Keratinocyte (primary cell): Measurements from ENCODE around the gene TRPC3. TPM values are rescaled to one million over a fixed set of nuclear protein-coding genes. Genes with fewer than 3 reads are reported as not detected.

Experiments
- DNase-seq: peaks from one replicate; pipeline ENCODE4 v3.0.0-alpha.2; 2011; ENCODE audit warnings: low read depth, missing footprints, low spot score
- FAIRE-seq: peaks from 2 replicates; lab custom pipeline; 2011; peaks lifted over from hg19 to GRCh38; lab: Jason Lieb, UNC
- H2AFZ ChIP-seq: 2 replicates; pipeline ENCODE4 v1.6.0; 2012; ENCODE audit warnings: low read length, control low read depth, inconsistent platforms; ENCODE audit not compliant: control insufficient read depth
- H3K27ac ChIP-seq: 2 replicates; pipeline ENCODE4 v1.5.1; 2011; ENCODE audit warnings: low read length; ENCODE audit not compliant: control insufficient read depth, insufficient read depth
- H3K27me3 ChIP-seq: 3 replicates; pipeline ENCODE4 v1.6.0; 2011; ENCODE audit warnings: low read length; ENCODE audit not compliant: control insufficient read depth, insufficient read depth; ENCODE audit errors: extremely low read depth
- H3K36me3 ChIP-seq, 2 experiments: 2 replicates in 1 of 2; 3 replicates in 1 of 2; pipeline ENCODE4 v1.5.1; 2011; ENCODE audit warnings: low read length in 2 of 2, mild to moderate bottlenecking in 1 of 2; ENCODE audit not compliant: control insufficient read depth in 2 of 2, insufficient read depth in 2 of 2; ENCODE audit errors: extremely low read depth in 1 of 2
- H3K4me1 ChIP-seq: 3 replicates; pipeline ENCODE4 v1.5.1; 2011; ENCODE audit warnings: low read length; ENCODE audit not compliant: control insufficient read depth, insufficient read depth; ENCODE audit errors: extremely low read depth
- H3K4me2 ChIP-seq: 3 replicates; pipeline ENCODE4 v1.6.0; 2011; ENCODE audit warnings: low read depth, low read length; ENCODE audit not compliant: control insufficient read depth, insufficient read depth; ENCODE audit errors: extremely low read depth
- H3K4me3 ChIP-seq, 3 experiments: fragments of 200-600 bp in 1 of 3; sonication (generic) in 1 of 3; 2 replicates in 2 of 3; 3 replicates in 1 of 3; pipeline ENCODE4 v1.5.1; 2011 to 2016; ENCODE audit warnings: low read length in 3 of 3, mild to moderate bottlenecking in 3 of 3, control low read depth in 2 of 3, inconsistent platforms in 1 of 3, low read depth in 1 of 3, mixed read lengths in 1 of 3, mixed run types in 1 of 3, moderate library complexity in 1 of 3; ENCODE audit not compliant: control insufficient read depth in 2 of 3, insufficient read depth in 2 of 3; ENCODE audit errors: extremely low read depth in 1 of 3
- H3K79me2 ChIP-seq: 2 replicates; pipeline ENCODE4 v1.6.0; 2012; ENCODE audit warnings: low read length; ENCODE audit not compliant: control insufficient read depth, insufficient read depth
- H3K9ac ChIP-seq: 3 replicates; pipeline ENCODE4 v1.6.0; 2011; ENCODE audit warnings: low read length; ENCODE audit not compliant: control insufficient read depth, insufficient read depth; ENCODE audit errors: extremely low read depth
- H3K9me1 ChIP-seq: 3 replicates; pipeline ENCODE4 v1.6.0; 2011; ENCODE audit warnings: low read length; ENCODE audit not compliant: control insufficient read depth, insufficient read depth; ENCODE audit errors: extremely low read depth
- H3K9me3 ChIP-seq: 2 replicates; pipeline ENCODE4 v1.5.1; 2012; ENCODE audit warnings: low read depth, low read length; ENCODE audit not compliant: control insufficient read depth
- H4K20me1 ChIP-seq: 3 replicates; pipeline ENCODE4 v1.6.0; 2011; ENCODE audit warnings: low read length; ENCODE audit not compliant: control insufficient read depth, insufficient read depth; ENCODE audit errors: extremely low read depth
- EZH2 ChIP-seq: IDR thresholded peaks from one replicate; pipeline ENCODE4 v1.6.1; 2012; ENCODE audit warnings: inconsistent platforms, mild to moderate bottlenecking, low read length, moderate library complexity
- dilution Hi-C: fragments of 300-500 bp; cut with MboI; formaldehyde crosslinking; loops from one replicate; pipeline ENCODE4 v1.7.0; 2020; ENCODE audit warnings: low sequenced_read_pairs; ENCODE audit not compliant: extremely low pct_ligation_motif_present
- polyA plus RNA-seq, 5 experiments: library from polyadenylated mRNA; depleted of rRNA in 3 of 5; stranded (reverse) in 3 of 5; stranded (forward) in 1 of 5; unstranded in 1 of 5; fragments of >200 nt; gene quantifications; 1 replicate in 1 of 5; 2 replicates in 3 of 5; 3 replicates in 1 of 5; pipeline versions ENCODE4 v1.2.1 to v1.2.3, GENCODE V29; 2011 to 2012; ENCODE audit warnings: missing spikeins in 2 of 5, low read depth in 1 of 5, low replicate concordance in 1 of 5
- TF ChIP-seq, protein P1 (sequence below), 3 experiments: IDR thresholded peaks in 1 of 3; conservative IDR thresholded peaks in 1 of 3; optimal IDR thresholded peaks in 1 of 3; 2 replicates in 2 of 3; 3 replicates in 1 of 3; pipeline versions ENCODE3 to v1.5.1; 2011; ENCODE audit warnings: low read length in 3 of 3, mild to moderate bottlenecking in 3 of 3, moderate library complexity in 2 of 3, control low read depth in 1 of 3, inconsistent platforms in 1 of 3; ENCODE audit not compliant: insufficient read depth in 2 of 3; ENCODE audit errors: extremely low read depth in 1 of 3

Gene TRPC3
- polyA plus RNA-seq, 1 donor (not counting 4 experiments of a cell fraction or from before 2014, with no cell fraction given), result not detected

DNA sequence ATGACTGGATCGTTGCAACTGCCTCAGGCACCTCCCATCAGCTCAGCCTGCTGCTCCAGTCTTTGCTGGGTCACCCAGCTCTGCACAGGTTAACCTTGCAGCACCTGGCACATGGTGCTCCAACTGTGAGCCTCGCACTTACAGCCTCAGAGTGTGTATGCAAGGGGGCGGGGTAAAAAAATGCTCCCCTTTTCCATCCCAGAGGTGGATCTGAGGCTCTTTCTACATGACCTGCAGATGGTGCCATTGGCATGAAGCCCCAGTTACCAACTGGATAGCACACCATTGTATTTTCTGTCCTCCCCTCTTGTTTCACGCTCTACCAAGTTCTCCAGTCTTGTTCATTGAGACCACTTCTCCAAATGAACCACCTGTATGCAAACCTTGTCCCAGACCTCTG, 46.2 kb upstream of the TRPC3 start:
- Histone ChIP-seq H3K4me1 (no peaks in the 10 kb centered on the region), H3K9me1 (no peaks in the 10 kb centered on the region), H3K4me3 (no peak overlapping the region), H4K20me1 (no peaks in the 10 kb centered on the region), H3K9me3 (no peaks in the 10 kb centered on the region), H3K4me2 (no peak overlapping the region), H3K9ac (no peak overlapping the region), H3K27ac (no peak overlapping the region), H3K27me3 (no peaks in the 10 kb centered on the region), H3K79me2 (no peaks in the 10 kb centered on the region), H2AFZ (no peak overlapping the region), H3K36me3 (no peaks in the 10 kb centered on the region)
- DNase-seq (no peak), FAIRE-seq (no peak)
- dilution Hi-C loops, result no loop called here
- TF ChIP-seq, protein P1, sequence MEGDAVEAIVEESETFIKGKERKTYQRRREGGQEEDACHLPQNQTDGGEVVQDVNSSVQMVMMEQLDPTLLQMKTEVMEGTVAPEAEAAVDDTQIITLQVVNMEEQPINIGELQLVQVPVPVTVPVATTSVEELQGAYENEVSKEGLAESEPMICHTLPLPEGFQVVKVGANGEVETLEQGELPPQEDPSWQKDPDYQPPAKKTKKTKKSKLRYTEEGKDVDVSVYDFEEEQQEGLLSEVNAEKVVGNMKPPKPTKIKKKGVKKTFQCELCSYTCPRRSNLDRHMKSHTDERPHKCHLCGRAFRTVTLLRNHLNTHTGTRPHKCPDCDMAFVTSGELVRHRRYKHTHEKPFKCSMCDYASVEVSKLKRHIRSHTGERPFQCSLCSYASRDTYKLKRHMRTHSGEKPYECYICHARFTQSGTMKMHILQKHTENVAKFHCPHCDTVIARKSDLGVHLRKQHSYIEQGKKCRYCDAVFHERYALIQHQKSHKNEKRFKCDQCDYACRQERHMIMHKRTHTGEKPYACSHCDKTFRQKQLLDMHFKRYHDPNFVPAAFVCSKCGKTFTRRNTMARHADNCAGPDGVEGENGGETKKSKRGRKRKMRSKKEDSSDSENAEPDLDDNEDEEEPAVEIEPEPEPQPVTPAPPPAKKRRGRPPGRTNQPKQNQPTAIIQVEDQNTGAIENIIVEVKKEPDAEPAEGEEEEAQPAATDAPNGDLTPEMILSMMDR (optimal IDR thresholded peaks at IDR 0.05 in 1 of 3, IDR thresholded peaks at IDR 0.05 in 1 of 3, conservative IDR thresholded peaks at IDR 0.05 in 1 of 3; ENCODE audit: extremely low read depth in 1 of 3, insufficient read depth in 2 of 3, low read length in 3 of 3), result peak in 2 of 3 experiments; percentile 15 to 18
- no peak for TF ChIP-seq EZH2

DNA sequence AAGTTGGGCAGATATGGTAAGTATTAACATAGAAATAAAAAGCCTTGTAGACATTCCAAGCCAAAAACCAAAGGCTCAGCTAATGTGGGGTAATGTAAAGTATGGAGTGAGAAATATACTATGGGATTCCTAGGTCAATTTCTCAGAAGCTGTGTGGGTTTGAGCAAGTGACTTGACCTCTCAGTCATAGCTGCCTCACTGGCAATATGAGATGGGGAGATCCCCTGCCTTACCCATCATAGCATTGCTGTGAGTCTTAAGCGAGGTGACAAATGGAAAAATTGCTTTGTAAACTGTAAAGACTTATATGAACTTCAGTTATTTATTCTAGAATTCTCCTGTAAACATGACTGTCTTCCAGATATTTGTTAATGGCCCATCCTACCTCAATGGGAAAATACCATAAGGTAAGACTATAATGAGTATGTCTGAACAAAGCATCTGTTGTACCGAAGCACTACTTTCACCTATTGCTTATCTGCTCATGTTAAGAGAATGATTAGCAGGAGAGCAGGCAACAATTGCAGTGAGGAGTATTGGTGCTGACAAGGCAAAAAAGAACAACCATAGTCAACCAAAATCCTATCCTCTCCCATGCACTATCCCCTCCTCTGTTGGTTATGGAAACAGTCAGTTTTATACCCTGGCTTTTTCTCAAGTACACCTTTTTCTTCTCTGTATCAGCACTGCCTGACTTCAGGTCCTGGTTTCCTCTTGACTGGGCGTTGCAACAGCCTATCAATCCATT, 44.1 kb upstream of the TRPC3 start:
- H3K9me3 ChIP-seq, result no peaks in the 10 kb centered on the region
- no peak for FAIRE-seq
- dilution Hi-C loops, result no loop called here

More for the DNA sequence above, 44.1 kb upstream of the TRPC3 start:
- H3K36me3 ChIP-seq, result no peaks in the 10 kb centered on the region
- TF ChIP-seq, protein P1 (optimal IDR thresholded peaks at IDR 0.05 in 1 of 3, IDR thresholded peaks at IDR 0.05 in 1 of 3, conservative IDR thresholded peaks at IDR 0.05 in 1 of 3; ENCODE audit: extremely low read depth in 1 of 3, insufficient read depth in 2 of 3, low read length in 3 of 3), result no peak
- no peak for TF ChIP-seq EZH2
- DNase-seq, result no peak
- H3K27ac ChIP-seq, result no peak overlapping the region
- no peak overlapping the region for H3K4me2 ChIP-seq
- no peaks in the 10 kb centered on the region for H3K4me1 ChIP-seq
- no peak overlapping the region for H2AFZ ChIP-seq
- no peaks in the 10 kb centered on the region for H3K9me1 ChIP-seq
- peaks cover 4% of the 10 kb centered on the region for H3K27me3 ChIP-seq
- no peak overlapping the region for H3K9ac ChIP-seq
- no peaks in the 10 kb centered on the region for H4K20me1 ChIP-seq
- H3K4me3 ChIP-seq, result no peak overlapping the region
- no peaks in the 10 kb centered on the region for H3K79me2 ChIP-seq
